CD4-positive, CD25-positive, alpha-beta regulatory T cell (primary cell): ENCODE results near the gene DNAJC4. TPM values are rescaled to one million over a fixed set of nuclear protein-coding genes. Genes with fewer than 3 reads are reported as not detected.

Experiments used
- ATAC-seq, 2 donors: fragments of 150-1000 bp; cut with Tn5 transposase; one replicate each; pipeline ENCODE4 v1.10.0; 2021; ENCODE audit warnings: low read depth in 2 of 2, moderate number of reproducible peaks in 2 of 2, moderate library complexity in 1 of 2
- DNase-seq, 3 donors: peaks; one replicate each; pipeline versions ENCODE4 v3.0.0 to v3.0.0-alpha.2; 2012 to 2022; ENCODE audit warnings: mixed read lengths in 1 of 3
- H3K27ac ChIP-seq: one replicate; pipeline ENCODE4 v1.7.0; 2013; ENCODE audit warnings: mild to moderate bottlenecking, low read length; ENCODE audit not compliant: insufficient read depth, poor library complexity, severe bottlenecking
- H3K27me3 ChIP-seq: one replicate; pipeline ENCODE4 v1.7.0; 2013; ENCODE audit warnings: low read length; ENCODE audit not compliant: control insufficient read depth, insufficient read depth
- H3K36me3 ChIP-seq: one replicate; pipeline ENCODE4 v1.7.0; 2013; ENCODE audit warnings: mild to moderate bottlenecking, low read length, moderate library complexity; ENCODE audit not compliant: control insufficient read depth, insufficient read depth
- H3K4me1 ChIP-seq: 2 replicates; pipeline ENCODE4 v1.7.0; 2013; ENCODE audit warnings: mild to moderate bottlenecking, low read length; ENCODE audit not compliant: insufficient read depth, control insufficient read depth, poor library complexity, severe bottlenecking
- H3K4me3 ChIP-seq: one replicate; pipeline ENCODE4 v1.7.0; 2013; ENCODE audit warnings: low read depth, mild to moderate bottlenecking, low read length, moderate library complexity
- H3K9me3 ChIP-seq, 2 experiments: 1 replicate in 1 of 2; 2 replicates in 1 of 2; pipeline ENCODE4 v1.7.0; 2013; ENCODE audit warnings: low read length in 2 of 2, mild to moderate bottlenecking in 1 of 2, moderate library complexity in 1 of 2; ENCODE audit not compliant: control insufficient read depth in 2 of 2
- H3K27ac Mint-ChIP-seq, 3 donors: one replicate each; pipeline ENCODE4 v1.8.0; 2020 to 2022; ENCODE audit warnings: mild to moderate bottlenecking in 3 of 3, mixed read lengths in 3 of 3, moderate library complexity in 2 of 3
- H3K27me3 Mint-ChIP-seq: one replicate; pipeline ENCODE4 v1.8.0; 2022; ENCODE audit warnings: mild to moderate bottlenecking, mixed read lengths
- H3K36me3 Mint-ChIP-seq: one replicate; pipeline ENCODE4 v1.8.0; 2020; ENCODE audit warnings: mixed read lengths
- H3K4me1 Mint-ChIP-seq, 4 donors: one replicate each; pipeline ENCODE4 v1.8.0; 2020 to 2022; ENCODE audit warnings: mixed read lengths in 4 of 4, mild to moderate bottlenecking in 1 of 4
- H3K4me3 Mint-ChIP-seq, 4 donors: one replicate each; pipeline ENCODE4 v1.8.0; 2020 to 2022; ENCODE audit warnings: mild to moderate bottlenecking in 4 of 4, mixed read lengths in 4 of 4, moderate library complexity in 3 of 4
- H3K9me3 Mint-ChIP-seq, 7 donors: one replicate each; pipeline ENCODE4 v1.8.0; 2020 to 2022; ENCODE audit warnings: mixed read lengths in 7 of 7, mild to moderate bottlenecking in 3 of 7, moderate library complexity in 2 of 7
- polyA plus RNA-seq, 4 donors: library from polyadenylated mRNA; unstranded; fragments of 300-500 nt; fragmentation: Illumina TruSeq; gene quantifications; one replicate each; pipeline ENCODE4 v1.2.3, GENCODE V29; 2021
- total RNA-seq: library from RNA; stranded (reverse); gene quantifications from one replicate; pipeline ENCODE4 v1.2.3, GENCODE V29; 2022

DNAJC4 gene
- total and polyA plus RNA-seq, 5 donors from 2014 or later = 18.1 to 41.9 (median 22.0) TPM

GRCh38 chr11:64204080-64204440 lies 26.3 kb upstream of the DNAJC4 start:
- Mint-ChIP-seq H3K27me3 (no peaks in the 10 kb centered on the region), H3K4me3 (no peak overlapping the region), H3K36me3 (peaks cover 31% of the 10 kb centered on the region), H3K9me3 (no peaks in the 10 kb centered on the region), H3K4me1 (peaks cover 6 to 47% (median 21%) of the 10 kb centered on the region in 4 donors), H3K27ac (peak overlapping the region in 2 of 3 donors; percentile 83 to 89)
- H3K9me3 ChIP-seq = no peaks in the 10 kb centered on the region
- DNase-seq (no peak), ATAC-seq (no peak)
- peak overlapping the region; percentile 18 for H3K27ac ChIP-seq
- H3K4me1 ChIP-seq = peaks cover 40% of the 10 kb centered on the region
- no peaks in the 10 kb centered on the region for H3K27me3 ChIP-seq
- H3K36me3 ChIP-seq = peaks cover 48% of the 10 kb centered on the region
- no peak overlapping the region for H3K4me3 ChIP-seq

GRCh38 chr11:64204464-64204989 lies 25.8 kb upstream of the DNAJC4 start:
- ATAC-seq = peak; percentile 44 to 54
- Mint-ChIP-seq H3K27me3 (no peaks in the 10 kb centered on the region), H3K4me1 (peaks cover 6 to 50% (median 21%) of the 10 kb centered on the region in 4 donors), H3K9me3 (no peaks in the 10 kb centered on the region), H3K36me3 (peaks cover 31% of the 10 kb centered on the region), H3K4me3 (peak overlapping the region; percentile 80 to 87 (median 82)), H3K27ac (peak overlapping the region; percentile 83 to 95 (median 89))
- H3K27me3 ChIP-seq = no peaks in the 10 kb centered on the region
- DNase-seq = peak; percentile 71 to 86 (median 83)
- H3K36me3 ChIP-seq = peaks cover 48% of the 10 kb centered on the region
- H3K4me1 ChIP-seq = peaks cover 41% of the 10 kb centered on the region
- H3K27ac ChIP-seq = peak overlapping the region; percentile 18
- H3K4me3 ChIP-seq = no peak overlapping the region
- H3K9me3 ChIP-seq = no peaks in the 10 kb centered on the region

GRCh38 chr11:64206457-64207255 lies 23.7 kb upstream of the DNAJC4 start, which contains the start of gene FERMT3:
Gene FERMT3 (plus strand): TSS chr11:64206721. CDS start chr11:64207365, 644 bp downstream.
- peak within 1 kb of the TSS; percentile 91 to 96 (median 94) for H3K27ac Mint-ChIP-seq
- Histone ChIP-seq H3K4me1 (peaks cover 41% of the 10 kb centered on the region), H3K27me3 (no peaks in the 10 kb centered on the region), H3K36me3 (peaks cover 44% of the 10 kb centered on the region), H3K9me3 (no peaks in the 10 kb centered on the region), H3K4me3 (peak within 1 kb of the TSS; percentile 84), H3K27ac (peak within 1 kb of the TSS; percentile 85)
- ATAC-seq (peak; percentile 65), DNase-seq (peak; percentile 54 to 93 (median 63))
- H3K27me3 Mint-ChIP-seq = no peaks in the 10 kb centered on the region
- peaks cover 19% of the 10 kb centered on the region for H3K36me3 Mint-ChIP-seq
- H3K4me3 Mint-ChIP-seq = peak within 1 kb of the TSS; percentile 93 to 99 (median 96)
- peaks cover 6 to 60% (median 22%) of the 10 kb centered on the region in 4 donors for H3K4me1 Mint-ChIP-seq
- no peaks in the 10 kb centered on the region for H3K9me3 Mint-ChIP-seq

- ATAC-seq = peak; percentile 76 to 78
- Histone ChIP-seq H3K4me1 (peaks cover 41% of the 10 kb centered on the region), H3K27me3 (no peaks in the 10 kb centered on the region), H3K36me3 (peaks cover 45% of the 10 kb centered on the region), H3K9me3 (no peaks in the 10 kb centered on the region), H3K27ac (peak overlapping the region; percentile 85), H3K4me3 (peak overlapping the region; percentile 84)
- H3K4me1 Mint-ChIP-seq = peaks cover 7 to 64% (median 28%) of the 10 kb centered on the region in 4 donors
- no peaks in the 10 kb centered on the region for H3K9me3 Mint-ChIP-seq
- peak overlapping the region; percentile 93 to 99 (median 96) for H3K4me3 Mint-ChIP-seq
- H3K36me3 Mint-ChIP-seq = peaks cover 19% of the 10 kb centered on the region
- H3K27ac Mint-ChIP-seq = peak overlapping the region; percentile 91 to 96 (median 94)
- DNase-seq = peak; percentile 54 to 90 (median 74)
- no peaks in the 10 kb centered on the region for H3K27me3 Mint-ChIP-seq
Observed at GRCh38 chr11:64207256-64208085, 22.9 kb upstream of the DNAJC4 start.

GRCh38 chr11:64208086-64208795 lies 22.1 kb upstream of the DNAJC4 start:
- Mint-ChIP-seq H3K9me3 (no peaks in the 10 kb centered on the region), H3K27me3 (no peaks in the 10 kb centered on the region), H3K36me3 (peaks cover 17% of the 10 kb centered on the region), H3K27ac (peak overlapping the region; percentile 91 to 96 (median 94)), H3K4me3 (peak overlapping the region; percentile 93 to 99 (median 96)), H3K4me1 (peaks cover 10 to 66% (median 30%) of the 10 kb centered on the region in 4 donors)
- H3K36me3 ChIP-seq = peaks cover 38% of the 10 kb centered on the region
- no peaks in the 10 kb centered on the region for H3K9me3 ChIP-seq
- H3K27ac ChIP-seq = peak overlapping the region; percentile 85
- peak overlapping the region; percentile 84 for H3K4me3 ChIP-seq
- peaks cover 41% of the 10 kb centered on the region for H3K4me1 ChIP-seq
- no peak for ATAC-seq
- DNase-seq = no peak
- no peaks in the 10 kb centered on the region for H3K27me3 ChIP-seq

GRCh38 chr11:64208796-64209562 lies 21.4 kb upstream of the DNAJC4 start:
- H3K4me1 Mint-ChIP-seq = peaks cover 10 to 61% (median 30%) of the 10 kb centered on the region in 4 donors
- Histone ChIP-seq H3K36me3 (peaks cover 33% of the 10 kb centered on the region), H3K27ac (peak overlapping the region; percentile 85), H3K9me3 (no peaks in the 10 kb centered on the region), H3K4me1 (peaks cover 41% of the 10 kb centered on the region), H3K4me3 (no peak overlapping the region), H3K27me3 (no peaks in the 10 kb centered on the region)
- no peaks in the 10 kb centered on the region for H3K27me3 Mint-ChIP-seq
- H3K36me3 Mint-ChIP-seq = peaks cover 17% of the 10 kb centered on the region
- DNase-seq (no peak), ATAC-seq (no peak)
- H3K27ac Mint-ChIP-seq = peak overlapping the region; percentile 26 to 91 (median 83)
- no peaks in the 10 kb centered on the region for H3K9me3 Mint-ChIP-seq
- H3K4me3 Mint-ChIP-seq = peak overlapping the region; percentile 61 to 99 (median 73)
